Measurements from ENCODE around the gene TBC1D24.

TBC1D24 gene

DNA sequence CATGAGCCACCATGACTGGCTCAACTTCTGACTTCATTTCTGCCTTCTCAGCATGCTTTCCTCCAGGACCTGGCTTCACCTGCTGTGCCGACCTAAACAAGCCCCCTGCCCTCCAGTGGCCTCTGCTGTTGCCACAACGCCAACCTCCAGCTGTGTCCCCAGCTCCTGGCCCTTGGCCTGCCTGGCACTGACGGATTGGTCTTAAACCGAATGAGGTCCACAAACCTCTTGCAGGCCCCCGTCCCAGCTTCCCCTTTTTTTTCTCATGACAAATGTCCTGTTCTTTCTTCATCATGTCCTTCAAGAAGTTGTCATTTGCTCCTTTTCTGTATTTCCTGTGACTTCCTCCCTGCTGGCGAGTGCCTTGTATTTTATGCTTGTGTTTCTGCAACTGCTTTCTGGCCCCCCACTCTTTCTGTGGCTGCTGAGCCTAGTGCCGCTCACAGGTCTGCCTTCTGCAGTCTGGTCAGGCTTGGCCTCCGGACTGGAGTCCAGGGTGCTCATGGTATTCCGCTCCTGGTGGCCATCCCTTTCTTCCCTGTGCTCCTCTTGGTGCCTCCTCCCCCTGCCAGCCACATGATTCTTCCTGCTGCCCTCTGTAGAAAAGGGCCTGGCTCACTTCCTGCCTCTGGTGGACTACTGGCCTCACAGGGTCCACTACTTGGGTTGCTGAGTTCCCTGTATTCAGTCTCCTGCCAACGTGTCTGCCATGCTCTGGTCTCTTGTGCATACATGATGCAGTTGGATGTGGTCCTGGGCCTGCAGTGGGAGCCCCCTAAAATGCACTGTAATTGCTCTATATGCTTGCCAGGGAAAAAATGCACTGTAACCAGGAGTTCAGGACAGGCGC lies 41.7 kb downstream of the TBC1D24 start:
- no peak for DNase-seq (ENCODE audit: low read depth in 3 of 3)

- no peak for DNase-seq (ENCODE audit: low read depth in 3 of 3)
Measured at GRCh38 chr16:2517954-2518605, 43.2 kb downstream of the TBC1D24 start.

- DNase-seq (ENCODE audit: low read depth in 3 of 3) = no peak
Measured at GRCh38 chr16:2518823-2519710, 44.1 kb downstream of the TBC1D24 start.

DNA sequence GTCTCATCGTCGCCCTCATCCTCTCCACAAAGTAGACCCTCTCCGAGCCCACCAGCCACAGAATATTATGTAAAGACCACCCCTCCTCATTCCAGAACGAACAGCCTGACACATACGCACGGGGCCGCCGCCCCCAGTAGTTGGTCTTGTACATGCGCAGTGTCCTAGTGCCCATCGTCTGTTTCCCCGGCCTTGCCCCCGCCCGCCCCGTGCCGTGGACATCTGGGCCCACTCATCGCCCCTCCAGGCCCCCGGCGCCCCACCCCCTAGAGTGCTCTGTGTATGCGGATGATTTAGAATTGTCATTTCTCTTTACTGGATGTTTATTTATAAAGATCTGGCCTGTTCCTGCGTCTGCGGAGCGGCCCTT lies 44.8 kb downstream of the TBC1D24 start:
- no peak for DNase-seq (ENCODE audit: low read depth in 3 of 3)

- peak; percentile 75 to 84 (median 77) for DNase-seq (ENCODE audit: low read depth in 3 of 3)
Measured at GRCh38 chr16:2520097-2520783, 45.3 kb downstream of the TBC1D24 start, which contains the start of gene AMDHD2. Gene AMDHD2 (plus strand): TSS chr16:2520371. CDS start chr16:2520459, 88 bp downstream.

DNA sequence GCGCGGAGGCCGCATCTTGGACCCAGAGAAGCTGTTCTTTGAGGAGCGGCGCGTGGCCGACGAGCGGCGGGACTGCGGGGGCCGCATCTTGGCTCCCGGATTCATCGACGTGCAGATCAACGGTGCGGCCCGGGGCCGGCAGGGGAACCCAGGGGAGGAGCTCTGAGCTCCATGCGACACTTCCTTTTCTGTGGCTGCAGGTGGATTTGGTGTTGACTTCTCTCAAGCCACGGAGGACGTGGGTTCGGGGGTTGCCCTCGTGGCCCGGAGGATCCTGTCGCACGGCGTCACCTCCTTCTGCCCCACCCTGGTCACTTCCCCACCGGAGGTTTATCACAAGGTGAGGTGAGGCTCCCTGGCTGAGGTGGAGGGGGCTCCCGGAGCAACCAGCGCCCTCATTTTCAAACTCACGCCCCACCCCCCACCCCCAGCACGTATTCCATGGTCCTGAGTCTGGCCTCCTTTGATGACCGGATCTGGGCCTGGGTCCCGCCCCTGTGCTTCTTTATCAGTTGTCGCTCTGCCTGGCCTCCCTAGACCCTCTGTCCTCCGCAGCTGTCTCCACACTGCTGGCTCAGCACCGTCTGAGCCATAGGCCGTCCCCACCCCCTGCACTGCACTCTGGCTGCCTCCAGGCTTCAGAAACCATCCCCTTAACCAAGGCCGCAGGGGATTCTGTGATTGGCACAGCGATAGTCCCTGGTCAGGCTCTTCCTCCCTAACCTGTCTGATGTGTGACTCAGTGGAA lies 46.0 kb downstream of the TBC1D24 start:
- no peak for DNase-seq (ENCODE audit: low read depth in 3 of 3)

DNA sequence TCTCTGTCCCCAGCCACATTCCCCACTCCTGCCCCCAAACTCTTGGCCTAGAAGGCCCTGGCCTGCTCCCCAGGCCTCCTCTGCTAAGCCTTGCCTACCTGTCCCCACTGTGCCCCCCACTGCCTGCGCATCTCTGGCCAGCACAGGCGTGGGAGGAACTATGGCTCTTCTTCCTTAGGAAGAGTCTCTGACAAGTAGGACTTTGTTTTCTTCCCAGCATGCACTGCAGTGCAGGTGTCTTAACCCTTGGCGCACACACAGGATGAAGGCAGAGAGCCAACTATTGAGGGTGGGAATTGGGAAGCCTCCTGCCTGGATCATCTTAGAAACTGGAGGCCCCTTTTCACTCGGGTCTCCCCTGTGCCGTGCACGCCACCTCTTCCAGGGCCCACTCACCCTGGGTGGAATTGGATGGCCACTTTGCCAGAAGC lies 48.9 kb downstream of the TBC1D24 start:
- no peak for DNase-seq (ENCODE audit: low read depth in 3 of 3)

DNA sequence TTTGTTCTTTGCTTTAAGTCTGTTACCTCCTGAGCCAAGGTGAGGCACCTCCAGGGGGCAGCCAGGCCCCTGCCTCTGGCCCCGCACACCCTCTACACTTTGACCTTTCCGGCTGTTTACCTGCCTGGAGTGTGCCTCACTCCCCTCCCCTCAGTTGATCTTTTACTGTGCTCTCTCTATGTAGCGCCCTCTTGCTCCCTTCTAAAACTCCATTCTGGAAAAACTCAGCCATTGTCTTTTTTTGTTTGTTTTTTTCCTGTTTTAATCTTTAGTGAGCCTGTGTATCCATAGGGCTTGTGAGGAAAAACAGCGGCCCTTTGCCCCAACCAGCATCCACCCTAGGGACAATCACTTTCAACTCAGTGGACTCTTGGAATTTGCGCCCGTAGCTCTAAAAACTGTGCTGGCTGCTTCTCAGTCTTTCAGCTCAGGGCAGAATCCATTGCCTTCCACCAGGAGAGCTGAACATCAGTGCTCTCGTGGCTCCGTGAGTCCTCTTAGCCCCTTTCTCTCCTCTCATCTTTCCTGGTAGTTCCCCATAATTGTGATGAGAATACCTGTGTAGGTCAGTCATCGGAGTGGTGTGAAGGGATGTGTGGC lies 49.5 kb downstream of the TBC1D24 start:
- no peak for DNase-seq (ENCODE audit: low read depth in 3 of 3)

GRCh38 chr16:2526135-2526534 lies 51.2 kb downstream of the TBC1D24 start:
- no peak for DNase-seq (ENCODE audit: low read depth in 3 of 3)

DNA sequence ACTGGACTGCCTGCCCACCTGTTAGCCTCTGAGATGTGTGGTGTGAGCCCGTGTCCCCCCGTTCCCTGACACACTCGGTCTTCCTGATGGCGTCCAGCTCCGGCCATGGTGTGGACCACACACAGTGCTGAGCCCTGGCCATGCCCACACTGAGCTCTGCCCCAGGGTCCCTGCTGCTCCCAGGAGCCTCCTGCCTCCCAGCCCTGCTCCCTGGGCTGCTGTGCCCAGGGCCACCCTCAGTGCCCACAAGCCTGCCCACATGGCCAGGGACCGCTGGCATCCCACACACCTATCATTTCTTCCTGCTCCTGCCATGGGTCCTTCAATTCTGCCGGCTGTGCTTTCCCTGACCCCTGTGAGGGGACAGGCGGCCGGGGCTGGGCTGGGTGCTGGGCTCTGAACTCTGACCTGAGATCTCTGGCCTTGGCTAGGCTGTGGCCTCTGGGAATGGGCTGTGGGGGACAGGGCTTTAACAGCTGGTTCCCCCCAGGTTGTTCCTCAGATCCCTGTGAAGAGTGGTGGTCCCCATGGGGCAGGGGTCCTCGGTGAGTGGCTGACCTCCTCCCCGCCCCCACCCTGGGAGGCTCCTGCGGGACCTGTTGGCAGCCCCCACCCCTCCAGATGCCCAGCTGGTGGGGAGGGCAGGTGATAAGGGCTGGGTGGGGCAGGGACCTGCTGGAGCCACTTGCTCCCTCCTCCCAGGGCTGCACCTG lies 52.3 kb downstream of the TBC1D24 start:
- no peak for DNase-seq (ENCODE audit: low read depth in 3 of 3)

- DNase-seq (ENCODE audit: low read depth in 3 of 3) = no peak
Measured at GRCh38 chr16:2527784-2528100, 52.8 kb downstream of the TBC1D24 start.

DNA sequence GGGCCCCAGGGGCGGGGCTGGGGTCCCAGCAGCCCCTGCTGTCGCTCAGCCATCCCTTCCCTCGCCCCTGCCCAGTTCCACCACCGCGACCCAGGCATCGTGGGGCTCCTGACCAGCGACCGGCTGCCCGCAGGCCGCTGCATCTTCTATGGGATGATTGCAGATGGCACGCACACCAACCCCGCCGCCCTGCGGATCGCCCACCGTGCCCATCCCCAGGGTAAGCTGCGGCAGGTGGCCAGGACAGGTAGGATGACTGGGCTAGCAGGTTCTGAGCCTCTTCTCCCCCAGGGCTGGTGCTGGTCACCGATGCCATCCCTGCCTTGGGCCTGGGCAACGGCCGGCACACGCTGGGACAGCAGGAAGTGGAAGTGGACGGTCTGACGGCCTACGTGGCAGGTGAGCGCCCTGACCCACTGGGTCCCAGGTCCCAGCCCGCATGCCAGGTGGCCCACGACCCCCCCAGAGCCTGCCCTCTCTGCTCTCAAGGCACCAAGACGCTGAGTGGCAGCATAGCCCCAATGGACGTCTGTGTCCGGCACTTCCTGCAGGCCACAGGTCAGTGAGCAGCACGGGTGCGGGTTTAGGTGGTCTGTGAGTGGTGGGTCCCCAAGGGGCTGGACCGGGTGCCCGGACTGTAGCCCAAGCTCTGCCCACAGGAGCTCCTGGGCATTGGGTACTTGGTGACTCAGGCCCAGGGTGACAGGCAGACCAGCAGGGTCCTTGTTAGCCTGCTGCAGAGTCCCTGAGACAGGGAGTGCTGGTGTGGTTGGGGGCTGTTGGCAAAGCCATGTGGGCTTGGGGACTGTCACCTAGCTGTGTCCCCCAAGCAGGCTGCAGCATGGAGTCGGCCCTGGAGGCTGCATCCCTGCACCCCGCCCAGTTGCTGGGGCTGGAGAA lies 53.5 kb downstream of the TBC1D24 start:
- DNase-seq (ENCODE audit: low read depth in 3 of 3) = no peak

DNA sequence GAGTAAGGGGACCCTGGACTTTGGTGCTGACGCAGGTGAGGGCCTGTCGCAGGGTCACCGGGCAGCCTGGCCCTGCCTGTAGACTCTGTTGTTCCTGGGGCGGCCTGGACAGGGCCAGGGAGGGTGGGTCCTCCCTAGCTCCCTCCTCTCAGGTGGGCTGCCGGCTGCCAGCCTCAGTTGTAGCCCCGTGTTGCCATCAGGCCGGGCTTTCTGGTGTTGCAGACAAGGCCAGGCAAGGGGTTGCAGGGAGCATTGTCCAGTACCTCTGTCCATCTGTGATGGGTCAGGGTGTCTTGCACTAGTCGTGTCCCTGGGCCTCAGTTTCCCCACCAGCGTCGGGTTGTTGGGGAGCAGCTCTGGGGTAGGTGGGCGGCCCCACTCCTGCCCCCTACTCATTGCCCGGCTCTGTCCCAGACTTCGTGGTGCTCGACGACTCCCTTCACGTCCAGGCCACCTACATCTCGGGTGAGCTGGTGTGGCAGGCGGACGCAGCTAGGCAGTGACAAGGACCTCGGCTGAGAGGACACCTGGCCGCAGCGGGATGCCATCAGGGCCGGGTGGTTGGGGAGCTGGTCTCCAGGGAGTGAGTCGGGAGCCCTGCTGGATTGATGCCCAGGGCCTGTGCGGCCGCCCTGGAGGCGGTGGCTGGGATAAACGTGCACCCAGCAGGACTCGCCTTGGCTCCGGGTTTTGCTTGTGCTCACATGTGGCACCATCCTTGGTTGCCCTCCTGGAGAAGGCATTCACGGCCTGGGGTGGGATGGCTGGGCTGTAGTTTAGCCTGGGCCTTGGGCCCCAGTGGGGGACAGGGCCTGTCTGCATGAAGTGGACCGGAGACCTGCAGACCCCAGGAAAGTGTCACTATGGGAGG lies 54.4 kb downstream of the TBC1D24 start:
- no peak for DNase-seq (ENCODE audit: low read depth in 3 of 3)

DNA sequence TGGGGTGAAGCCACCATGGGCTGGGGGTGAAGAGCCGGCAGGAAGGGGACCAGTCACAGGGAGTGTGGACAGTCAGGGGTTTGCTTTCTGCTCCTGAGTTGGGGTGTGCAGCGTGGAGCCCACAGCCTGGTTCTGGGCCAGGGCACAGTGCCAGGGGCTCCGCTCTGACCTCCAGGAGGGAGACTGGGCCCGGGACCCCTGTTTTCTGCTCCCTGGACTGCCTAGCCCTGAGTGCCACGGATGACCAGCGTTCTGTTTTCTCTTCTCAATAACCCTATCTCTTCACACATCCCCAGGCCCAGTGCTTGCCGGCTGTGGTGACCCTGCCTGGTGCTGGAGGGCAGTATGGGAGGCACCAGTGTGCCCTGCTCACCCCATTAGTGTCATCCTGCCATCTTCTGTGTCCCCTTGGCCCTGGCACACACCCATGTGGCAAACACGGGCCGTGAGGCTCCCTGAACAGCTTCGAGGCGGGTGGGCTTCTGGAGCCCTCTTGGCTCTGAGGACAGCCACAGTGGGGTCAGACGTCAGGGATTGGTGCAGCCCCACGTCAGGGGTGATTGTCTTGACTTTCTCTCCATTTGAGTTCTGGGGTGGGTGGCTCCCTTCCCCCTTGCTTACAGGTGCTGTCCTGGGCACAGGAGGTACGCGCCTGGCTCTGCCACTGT lies 55.2 kb downstream of the TBC1D24 start:
- DNase-seq (ENCODE audit: low read depth in 3 of 3) = no peak

GRCh38 chr16:2530629-2531318 lies 55.8 kb downstream of the TBC1D24 start:
- DNase-seq (ENCODE audit: low read depth in 3 of 3) = no peak

GRCh38 chr16:2531371-2531695 lies 56.4 kb downstream of the TBC1D24 start, which contains the start of gene CEMP1:
Gene CEMP1 (minus strand): TSS chr16:2531408. CDS start chr16:2531073, 335 bp downstream.
- no peak for DNase-seq (ENCODE audit: low read depth in 3 of 3)

Data from stimulated activated CD4-positive, alpha-beta T cell treated with anti-CD3 and anti-CD28 coated beads, TNF-alpha, amount 100 ng/mL, for 4 hours (primary cell).